ENCODE results near the gene NT5DC3.
"Not testable (repeated sequence)": the region's sequence is repeated elsewhere in the genome, so short reads cannot be mapped to it uniquely, and the experiment has no call there.

NT5DC3 gene

DNA sequence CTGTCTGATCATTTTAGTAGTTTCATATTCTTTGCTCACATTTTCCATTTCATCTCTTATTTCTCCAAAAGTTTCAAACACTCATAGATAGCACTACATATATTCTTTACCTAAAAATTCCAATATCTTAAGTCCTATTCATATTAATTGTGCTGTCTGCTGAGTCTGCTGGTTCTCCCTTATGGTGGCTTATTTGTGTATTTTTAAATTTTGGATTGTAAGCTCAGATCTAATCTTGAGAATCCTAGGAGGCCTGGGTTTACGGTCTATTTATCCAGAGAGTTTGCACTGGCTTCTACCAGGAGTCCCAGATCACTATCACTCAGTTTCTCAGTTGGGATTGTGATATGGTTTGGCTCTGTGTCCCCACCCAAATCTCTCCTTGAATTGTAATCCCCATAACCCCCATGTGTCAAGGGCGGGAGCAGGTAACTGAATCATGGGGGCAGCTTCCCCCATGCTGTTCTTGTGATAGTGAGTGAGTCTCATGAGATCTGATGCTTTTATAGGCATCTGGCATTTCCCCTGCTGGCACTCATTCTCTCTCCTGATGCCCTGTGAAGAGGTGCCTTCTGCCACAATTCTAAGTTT, 10.2 kb downstream of the NT5DC3 start:
- DNase-seq = no peak

DNA sequence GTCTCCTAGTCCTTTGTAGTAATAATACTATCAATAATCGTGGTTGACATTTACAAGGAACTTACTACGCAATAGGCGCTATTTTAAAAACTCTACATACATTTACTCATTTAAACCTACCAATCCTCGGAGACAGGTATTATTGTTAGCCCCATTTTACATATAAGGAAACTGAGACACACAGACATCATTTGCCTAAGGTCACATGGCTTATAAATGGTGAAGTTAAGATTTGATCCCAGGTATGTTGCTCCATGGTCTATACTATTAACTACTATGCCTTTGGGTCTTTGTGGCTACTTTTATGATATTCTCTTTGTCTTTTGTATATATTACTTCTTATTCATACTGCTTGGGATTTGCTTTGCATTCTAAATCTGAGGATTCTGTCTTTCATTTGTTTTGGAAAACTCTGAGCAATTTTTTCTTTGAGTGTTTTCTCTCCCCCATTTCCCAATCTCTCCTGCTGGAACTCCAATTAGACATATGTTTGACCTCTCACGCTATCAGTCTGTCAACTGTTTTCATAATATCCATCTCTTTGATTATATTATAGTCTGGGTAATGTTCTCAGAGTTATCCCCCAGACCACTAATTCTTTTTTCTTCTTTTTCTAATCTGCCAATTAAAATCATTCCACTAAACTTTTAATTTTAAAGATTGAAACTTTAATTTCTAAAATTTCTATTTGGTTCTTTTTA, 10.9 kb downstream of the NT5DC3 start:
- DNase-seq = no peak

DNA sequence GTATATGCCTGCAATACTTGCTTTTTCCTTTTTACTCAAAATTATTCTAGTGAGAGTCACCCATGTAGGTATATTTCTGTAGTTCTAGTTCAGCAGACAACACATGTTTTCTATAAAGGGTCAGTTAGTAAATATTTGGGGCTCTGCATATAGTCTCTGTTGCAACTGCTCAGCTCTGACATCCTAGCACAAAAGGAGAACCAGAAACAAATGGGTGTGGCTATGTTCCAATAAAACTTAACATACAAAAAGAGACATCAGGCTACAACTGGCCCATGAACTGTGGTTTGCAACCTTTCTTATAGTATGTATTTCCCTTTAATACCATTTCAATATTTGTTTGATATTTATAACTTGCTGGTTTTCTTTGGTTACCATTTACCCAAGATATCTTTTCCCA, 11.9 kb downstream of the NT5DC3 start:
- DNase-seq = no peak

DNA sequence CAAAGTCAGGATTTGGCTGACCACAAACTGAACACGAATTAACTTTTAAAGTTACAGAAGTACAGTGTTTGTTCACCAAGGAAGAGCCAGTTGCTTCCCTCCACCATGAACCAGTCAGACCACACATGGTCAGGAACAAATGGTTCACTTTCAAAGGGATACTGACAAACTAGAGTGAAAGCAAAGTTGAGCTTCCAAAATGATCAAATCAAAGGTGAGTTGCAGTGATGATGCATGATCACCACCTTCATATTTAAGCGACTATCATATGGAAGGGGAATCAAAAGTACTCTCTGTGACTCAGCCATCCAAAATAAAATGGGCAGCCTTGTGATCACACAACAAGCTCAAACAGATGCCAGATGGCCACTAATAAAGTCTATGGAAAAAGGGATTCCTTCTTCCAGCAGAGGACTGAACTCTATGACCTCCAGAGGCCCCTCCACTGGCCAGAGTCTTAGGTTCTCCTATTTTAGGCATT, 13.1 kb downstream of the NT5DC3 start:
- no peak for DNase-seq

DNA sequence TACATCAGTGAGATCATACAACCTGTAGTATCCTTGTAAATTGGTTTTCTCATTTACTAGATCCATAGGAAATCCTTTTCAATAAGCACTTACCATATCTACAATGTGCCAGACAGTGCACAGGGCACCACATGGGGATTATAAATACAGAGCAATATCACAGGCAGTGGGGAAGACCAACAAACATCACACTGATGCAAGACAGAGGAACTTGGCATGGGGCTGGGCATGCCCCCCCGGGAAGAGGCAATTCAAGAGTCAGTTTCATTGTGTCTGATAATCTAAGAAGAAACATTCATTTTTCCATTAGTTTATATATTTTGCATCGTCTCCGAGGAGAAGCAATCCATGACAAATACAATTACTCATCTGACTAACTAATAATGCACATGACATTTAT, 16.2 kb downstream of the NT5DC3 start:
- no peak for DNase-seq

DNA sequence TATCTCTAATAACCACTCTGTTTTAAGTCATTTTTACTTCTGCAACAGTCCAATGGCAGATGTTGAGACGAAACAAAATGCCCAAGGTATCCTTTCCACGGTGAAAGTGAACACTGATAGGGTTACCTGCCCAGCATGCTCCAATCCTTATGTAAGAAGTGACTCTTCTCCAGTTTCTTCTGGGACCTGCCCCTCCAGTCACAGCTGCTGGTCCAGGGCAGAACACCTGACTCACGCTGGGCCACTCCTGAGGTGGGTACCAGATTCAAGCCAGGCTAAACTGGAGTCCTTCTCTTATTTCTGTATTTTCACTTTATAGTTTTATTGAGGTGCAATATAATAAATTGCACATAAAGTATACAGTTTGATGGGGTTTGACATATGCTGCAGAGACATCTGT, 16.7 kb downstream of the NT5DC3 start:
- no peak for DNase-seq

DNA sequence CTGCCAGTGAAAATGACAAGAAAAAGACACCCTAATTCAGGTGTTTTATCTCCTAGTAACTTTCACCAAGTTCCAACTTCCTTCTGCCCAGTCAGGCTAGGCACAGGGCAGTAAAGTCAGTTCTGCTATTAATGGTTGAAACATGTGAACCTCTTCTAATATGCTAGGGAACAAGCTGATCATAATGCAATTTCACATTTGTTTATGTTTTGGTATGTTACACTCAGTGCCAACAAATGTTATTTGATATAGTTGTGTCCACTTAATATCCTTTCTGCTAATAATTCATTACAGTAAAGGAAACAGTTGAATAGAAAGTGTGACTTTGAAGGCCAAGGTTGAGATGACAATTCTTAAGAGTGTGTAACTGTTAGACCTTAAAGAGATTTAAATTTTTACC, 17.2 kb downstream of the NT5DC3 start:
- DNase-seq = no peak

DNA sequence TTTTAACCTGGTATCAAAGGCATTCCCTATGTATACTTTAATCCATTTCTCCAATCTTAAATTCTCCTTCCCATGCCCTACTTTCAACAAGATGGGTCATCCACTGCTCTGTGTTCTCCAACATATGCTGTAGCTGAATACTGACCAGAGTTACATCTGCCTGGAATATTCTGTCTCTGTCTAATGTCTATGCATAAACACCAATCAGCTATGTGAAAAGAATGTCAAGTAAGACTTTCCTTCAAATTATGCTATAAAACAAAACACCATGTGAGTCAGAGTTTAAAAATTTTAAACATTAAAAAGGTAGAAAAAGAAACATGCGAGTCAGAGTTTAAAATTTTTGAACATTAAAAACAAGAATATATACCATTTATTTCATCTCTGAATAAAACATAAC, 19.3 kb downstream of the NT5DC3 start:
- DNase-seq = no peak

DNA sequence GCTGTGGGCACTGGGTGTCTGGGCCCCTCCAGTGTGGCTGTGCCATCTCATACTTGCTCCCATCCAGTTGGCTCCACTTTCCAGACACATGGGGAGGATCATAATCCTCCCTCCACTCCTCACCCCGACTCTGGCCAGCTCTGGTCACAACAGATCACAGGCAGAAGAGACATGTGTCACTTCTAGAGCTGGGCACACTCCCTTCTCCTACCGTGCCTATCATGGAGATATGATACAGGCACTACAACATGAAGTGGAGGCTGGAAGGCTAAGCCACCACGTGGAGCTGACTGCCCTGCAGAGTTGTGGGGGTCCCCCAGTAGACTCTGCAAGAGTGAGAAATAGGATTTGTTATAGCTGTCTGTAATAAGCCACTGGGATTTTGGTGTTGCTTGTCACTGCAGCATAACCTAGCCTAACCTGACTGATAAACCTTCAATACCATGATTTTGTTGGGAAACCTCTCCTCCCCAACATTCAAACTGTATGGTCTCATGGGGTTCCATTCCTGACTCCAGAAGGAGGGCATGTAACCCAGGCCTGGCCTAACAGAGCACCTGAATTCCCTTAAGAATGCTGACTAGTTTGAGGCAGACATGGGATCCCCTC, 20.0 kb downstream of the NT5DC3 start:
- DNase-seq = no peak

DNA sequence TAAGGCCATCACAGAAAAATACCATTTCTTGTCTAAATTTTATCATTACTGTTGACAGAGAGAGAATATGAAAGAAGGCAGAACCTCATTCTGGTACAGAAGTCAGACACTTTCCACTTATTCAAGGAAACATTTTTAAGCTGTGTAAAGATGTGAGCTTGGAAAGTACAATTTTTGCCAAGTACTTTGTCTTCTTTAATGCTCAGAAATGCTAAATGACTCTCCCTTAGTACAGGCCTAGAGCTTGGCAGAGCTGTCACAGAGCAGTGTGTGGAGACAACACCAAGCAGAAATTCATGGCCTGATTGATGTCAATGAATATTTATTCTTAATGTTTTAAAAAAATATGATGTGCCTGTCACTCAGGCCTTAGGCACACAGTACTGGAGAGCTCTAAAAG, 20.7 kb downstream of the NT5DC3 start:
- DNase-seq = no peak

DNA sequence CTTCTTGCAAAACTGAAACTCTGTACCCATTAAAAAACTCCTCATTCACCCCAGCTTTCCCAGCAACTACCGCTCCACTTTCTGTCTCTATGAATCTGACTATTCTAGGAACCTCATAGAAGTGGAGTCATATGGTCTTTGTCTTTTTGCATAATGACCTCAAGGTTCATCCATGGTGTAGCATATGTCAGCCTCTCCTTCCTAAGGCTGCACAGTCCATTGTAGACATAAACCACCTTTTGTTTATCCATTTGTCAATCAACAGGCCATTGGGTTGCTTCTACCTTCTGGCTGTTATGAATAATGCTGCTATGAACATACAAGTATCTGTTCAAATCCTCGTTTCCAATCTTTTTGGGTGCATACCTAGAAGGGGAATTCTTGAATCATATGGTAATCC, 21.1 kb downstream of the NT5DC3 start:
- no peak for DNase-seq

DNA sequence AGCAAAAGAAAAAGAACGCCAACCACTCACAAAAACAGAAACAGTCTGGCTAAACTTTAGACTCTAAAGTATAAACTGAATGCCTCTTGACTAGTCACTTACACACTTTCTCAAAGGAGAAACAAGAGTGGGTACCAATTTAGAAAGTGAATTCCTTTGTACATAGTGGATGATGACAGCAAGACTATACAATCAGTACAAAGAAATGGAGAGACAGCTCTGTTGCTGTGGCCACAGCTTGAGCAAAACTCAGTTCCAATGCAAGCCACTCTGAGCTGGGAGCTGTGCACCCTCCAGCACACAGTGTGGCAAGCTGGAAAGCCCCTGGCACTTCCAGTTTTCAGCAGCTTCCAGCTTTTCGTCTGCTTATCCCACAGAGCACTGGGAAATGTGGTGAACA, 21.7 kb downstream of the NT5DC3 start:
- DNase-seq = no peak

DNA sequence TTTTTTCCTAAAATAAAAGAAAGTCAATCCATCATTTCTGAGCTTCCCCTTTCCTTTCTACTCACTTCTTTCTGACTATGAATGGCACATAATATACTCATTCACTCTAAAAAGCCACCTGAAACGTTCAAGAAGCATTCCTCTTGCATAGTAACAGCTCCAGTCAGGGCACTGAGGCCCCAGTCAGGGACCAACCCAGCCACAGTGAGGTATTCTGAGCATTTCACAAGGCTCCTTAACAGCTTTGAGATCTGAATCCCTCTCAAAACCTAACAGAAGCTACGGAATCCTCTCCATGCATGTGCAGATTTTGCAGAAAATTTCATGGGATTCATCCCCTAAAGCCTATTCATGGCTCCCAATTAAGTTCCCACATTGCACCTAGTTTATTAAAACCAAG, 23.2 kb downstream of the NT5DC3 start:
- DNase-seq = no peak

DNA sequence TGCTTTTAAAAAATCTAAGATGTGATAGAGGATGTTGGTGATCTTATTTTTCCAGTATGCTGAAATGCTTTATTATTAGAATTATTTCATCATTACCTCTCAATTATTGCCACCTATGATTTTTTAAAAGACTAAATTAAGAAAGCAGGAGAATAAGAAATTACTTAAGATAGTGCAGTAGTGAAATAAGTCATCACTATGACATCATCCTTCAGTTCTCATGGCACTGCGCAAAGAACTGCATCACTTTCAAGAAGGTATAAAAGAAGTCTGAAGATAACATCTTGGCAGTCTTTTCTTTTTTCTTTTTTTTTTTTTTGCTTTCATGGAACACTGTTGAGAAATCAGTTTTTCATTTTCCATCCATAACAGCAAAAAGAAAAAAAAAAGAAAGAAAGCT, 24.4 kb downstream of the NT5DC3 start:
- no peak for DNase-seq

DNA sequence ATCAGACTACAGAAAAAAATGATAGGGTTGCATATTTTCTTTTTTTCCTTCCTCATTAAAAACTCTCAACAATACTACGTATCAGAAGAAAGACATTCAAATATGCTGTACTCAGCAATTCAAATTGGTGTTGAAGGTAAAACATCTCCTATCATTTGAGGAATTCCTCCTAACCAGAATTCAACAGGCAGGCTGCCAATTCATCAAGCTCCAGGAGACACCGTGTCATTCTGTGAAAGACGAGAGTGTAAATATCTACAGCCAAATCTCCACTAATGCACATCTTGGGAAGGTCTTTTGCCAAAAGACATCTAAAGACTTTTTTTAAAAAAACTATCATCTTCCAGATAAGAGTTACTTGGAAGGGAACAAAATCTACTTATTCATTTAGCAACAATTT, 26.6 kb downstream of the NT5DC3 start:
- no peak for DNase-seq

DNA sequence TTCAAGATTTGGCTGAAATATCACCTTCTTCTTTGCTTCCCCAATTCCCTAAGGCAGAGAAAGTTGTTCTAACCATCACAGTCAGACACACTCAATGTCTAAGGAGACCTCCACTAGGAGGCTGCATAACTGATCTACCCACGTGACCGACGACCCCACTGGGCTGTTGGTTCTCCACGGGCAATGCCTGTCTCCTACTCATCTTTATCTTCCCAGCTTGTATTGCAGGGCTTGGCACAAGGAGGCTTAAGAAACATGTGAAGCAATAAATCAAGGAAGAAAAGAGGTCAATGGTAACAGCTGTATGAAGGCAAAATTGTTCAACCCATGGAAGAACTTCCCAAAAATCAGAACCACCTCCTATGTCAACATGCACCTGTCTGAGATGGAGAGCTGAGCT, 27.1 kb downstream of the NT5DC3 start:
- DNase-seq = no peak

DNA sequence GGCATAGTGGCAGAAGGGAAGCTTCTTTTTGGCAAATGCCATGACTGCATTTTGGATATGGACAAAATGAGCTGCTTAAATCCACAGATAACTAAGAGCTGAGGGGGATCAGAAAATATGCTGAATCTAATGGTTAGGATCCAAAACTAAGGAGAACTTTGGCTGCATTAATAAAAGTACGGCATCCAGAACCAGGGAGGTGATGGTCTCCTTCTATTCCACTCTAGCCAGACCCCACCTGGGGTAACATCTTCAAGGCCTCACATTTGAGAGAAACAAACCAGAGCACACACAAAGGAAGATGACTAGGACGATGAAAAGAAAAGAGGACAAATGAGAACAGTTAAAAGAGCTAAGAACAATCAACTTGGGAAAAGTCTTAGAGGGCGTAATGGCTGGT, 27.6 kb downstream of the NT5DC3 start:
- no peak for DNase-seq

DNA sequence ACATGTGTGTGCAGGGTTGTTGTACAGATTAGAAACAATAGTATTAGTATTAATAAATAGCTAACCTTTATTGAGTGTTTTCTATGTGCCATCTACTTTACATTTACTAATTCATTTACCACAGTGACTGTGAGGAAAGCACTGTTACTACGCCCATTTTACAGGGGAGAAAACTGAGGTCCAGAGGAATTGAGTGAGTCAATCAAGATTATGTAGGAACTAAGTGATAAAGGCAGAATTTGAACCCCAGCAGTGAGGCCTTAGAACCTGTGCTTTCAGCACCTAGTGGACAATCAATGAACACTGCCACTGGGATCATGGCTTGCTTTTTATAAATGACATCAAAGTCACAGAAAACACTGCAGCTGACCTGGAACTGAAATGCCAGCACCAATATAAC, 28.2 kb downstream of the NT5DC3 start:
- no peak for DNase-seq

DNA sequence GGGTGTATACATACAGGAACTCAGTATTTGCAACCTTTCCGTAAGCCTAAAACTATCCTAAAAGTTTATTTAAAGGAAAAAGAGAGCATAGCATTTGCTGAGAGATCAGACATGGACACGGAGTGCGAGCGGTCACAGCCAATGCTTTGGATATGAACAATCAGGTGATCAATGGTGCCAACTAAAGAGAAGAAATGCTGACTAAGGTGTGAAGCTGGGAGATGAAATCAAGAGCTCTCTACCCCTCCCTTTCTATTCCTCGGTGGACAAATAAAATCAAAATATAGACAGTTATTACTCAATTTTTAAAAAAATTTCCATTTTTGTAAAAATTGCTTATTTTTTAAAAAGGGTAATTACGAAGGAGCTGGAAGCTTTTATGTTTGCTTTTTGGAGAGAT, 29.2 kb downstream of the NT5DC3 start:
- DNase-seq = no peak

DNA sequence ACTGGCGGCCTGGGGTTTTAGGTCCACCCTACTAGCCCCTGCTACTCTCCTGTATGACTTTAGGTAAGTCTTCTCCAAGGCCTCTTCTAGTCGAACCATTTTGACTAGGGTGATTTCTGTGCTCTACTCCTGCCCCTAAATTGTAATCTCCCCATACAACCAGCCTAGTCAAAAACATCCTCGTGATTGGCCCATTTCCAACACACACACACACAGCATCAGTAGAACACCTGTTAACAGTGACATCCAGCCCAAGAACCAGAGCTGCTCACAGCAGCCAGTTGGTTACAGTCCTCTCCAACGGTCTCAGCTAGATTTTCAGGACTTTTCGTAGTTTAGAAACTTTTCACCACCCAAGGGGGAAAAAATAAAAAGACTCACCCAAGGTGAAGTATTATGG, 30.9 kb downstream of the NT5DC3 start:
- no peak for DNase-seq

DNA sequence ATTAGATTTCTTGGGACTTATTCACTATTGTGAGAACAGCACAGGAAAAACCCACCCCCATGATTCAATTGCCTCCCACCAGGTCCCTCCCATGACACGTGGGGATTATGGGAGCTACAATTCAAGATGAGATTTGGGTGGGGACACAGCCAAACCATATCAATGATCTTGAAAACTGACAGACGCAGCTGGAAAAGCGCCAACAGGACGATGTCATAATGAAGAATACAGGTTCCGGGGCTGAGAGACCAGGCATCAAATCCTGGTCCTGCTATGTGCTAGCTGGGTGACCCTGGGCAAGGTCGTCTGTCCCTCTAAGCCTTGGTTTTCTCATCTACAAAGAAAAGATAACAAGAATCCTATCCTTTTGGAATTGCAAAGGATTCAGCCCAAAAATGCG, 31.4 kb downstream of the NT5DC3 start:
- DNase-seq = not testable (repeated sequence)

DNA sequence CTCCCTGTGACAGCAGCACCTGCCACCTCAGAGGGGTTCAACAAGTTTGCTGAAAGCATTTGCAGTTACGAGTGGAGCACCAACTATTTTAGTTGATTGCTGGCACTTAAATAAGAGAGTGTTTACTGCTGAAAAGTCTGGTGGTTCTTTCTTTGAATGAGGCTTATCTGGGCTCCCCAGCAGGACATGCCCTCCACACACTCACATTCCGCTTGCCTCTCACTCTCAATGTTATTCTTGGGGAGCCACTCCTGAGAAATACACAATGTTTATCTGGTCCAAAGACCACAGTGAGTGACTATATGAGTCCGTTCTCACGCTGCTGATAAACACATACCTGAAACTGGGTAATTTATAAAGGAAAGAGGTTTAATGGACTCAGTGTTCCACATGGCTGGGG, 31.9 kb downstream of the NT5DC3 start:
- no peak for DNase-seq

DNA sequence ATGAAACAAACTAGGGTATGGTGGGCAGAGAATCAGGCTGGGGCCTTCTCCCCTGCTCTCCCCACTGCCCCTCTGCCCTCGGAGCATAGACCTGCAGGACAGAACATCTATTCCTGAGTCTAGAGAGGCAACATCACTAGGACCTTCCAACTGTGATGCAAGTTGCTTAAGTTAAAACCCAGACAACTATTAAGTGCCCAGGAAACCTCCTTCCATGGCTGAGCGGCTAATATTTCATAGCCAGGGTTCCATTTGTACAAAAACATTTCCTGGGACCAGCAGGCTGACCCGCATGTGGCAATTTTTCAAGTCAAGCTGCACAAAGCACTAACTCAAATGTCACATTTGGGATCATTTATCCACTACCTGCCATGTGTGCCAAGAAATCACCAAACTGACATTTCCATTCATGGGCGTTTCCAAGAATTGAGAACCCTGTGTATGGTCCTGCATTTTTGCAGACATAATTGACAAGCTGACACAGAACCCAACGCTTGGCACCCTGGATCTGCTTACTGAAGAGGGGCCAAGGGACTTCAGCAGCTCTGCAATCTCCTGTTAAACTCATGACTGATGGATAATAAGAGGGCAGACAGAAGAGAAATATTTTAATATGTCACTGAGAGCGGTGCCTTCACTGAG, 32.7 kb downstream of the NT5DC3 start:
- DNase-seq = no peak

DNA sequence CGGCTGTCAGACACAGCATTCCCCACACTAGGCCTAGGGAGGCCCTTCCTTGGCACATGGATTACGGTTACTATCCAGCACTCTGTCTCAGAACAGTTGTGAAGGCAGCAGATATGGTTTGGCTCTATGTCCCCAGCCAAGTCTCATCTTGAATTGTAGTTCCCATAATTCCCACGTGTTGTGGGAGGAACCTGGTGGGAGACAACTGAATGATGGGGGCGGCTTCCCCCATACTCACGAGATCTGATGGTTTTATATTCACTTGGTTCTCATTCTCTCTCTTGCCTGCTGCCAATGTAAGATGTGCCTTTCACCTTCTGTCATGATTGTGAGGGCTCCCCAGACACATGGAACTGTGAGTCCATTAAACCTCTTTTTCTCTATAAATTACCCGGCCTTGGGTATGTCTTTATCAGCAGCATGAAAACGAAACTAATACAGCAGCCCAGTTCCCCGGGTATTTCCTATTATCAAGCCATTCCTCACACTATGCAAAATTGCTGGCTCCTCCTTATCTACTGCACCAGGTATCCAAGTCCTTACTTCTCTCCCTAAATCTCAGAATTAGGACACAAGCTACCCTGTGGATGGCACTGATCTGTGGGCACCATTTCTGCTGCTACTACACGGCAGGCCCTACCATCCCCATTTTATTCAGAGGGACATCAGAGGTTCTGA, 33.3 kb downstream of the NT5DC3 start:
- DNase-seq = no peak
